ENCODE measurements around the gene ZNF226.
"Not testable (repeated sequence)": the region's sequence is repeated elsewhere in the genome, so short reads cannot be mapped to it uniquely, and the experiment has no call there.

Gene ZNF226

GRCh38 chr19:44164673-44165512 is at the start of gene ZNF226:
ZNF226 (plus strand) TSS chr19:44165100; CDS start chr19:44170081, 4,981 bp downstream.
- peak; percentile 99 for DNase-seq

GRCh38 chr19:44121162-44121561 is 43.7 kb upstream of the ZNF226 start:
- DNase-seq, result not testable (repeated sequence)

GRCh38 chr19:44131955-44132354 is 32.9 kb upstream of the ZNF226 start:
- no peak for DNase-seq

- peak; percentile 66 for DNase-seq
Measured at GRCh38 chr19:44141191-44142058, 23.5 kb upstream of the ZNF226 start, which contains the start of gene ZNF234. ZNF234 (plus strand) TSS chr19:44141554; CDS start chr19:44144633, 3,079 bp downstream.

- DNase-seq, result no peak
Measured at GRCh38 chr19:44142059-44142433, 22.9 kb upstream of the ZNF226 start.

- no peak for DNase-seq
Measured at GRCh38 chr19:44149776-44150175, 15.1 kb upstream of the ZNF226 start.

- DNase-seq, result no peak
Measured at GRCh38 chr19:44151491-44151890, 13.4 kb upstream of the ZNF226 start.

- DNase-seq, result no peak
Measured at GRCh38 chr19:44156475-44156874, 8.4 kb upstream of the ZNF226 start.

GRCh38 chr19:44163789-44164188 is 1.1 kb upstream of the ZNF226 start:
- no peak for DNase-seq

GRCh38 chr19:44164327-44164672 is 600 bp upstream of the ZNF226 start:
- DNase-seq, result no peak

GRCh38 chr19:44170660-44171059 is 5.8 kb downstream of the ZNF226 start:
- not testable (repeated sequence) for DNase-seq

GRCh38 chr19:44176590-44176989 is 11.7 kb downstream of the ZNF226 start:
- DNase-seq, result no peak

GRCh38 chr19:44180968-44181367 is 16.1 kb downstream of the ZNF226 start:
- no peak for DNase-seq

GRCh38 chr19:44182145-44182544 is 17.2 kb downstream of the ZNF226 start:
- DNase-seq, result no peak

GRCh38 chr19:44190020-44190419 is 25.1 kb downstream of the ZNF226 start:
- DNase-seq, result no peak

- no peak for DNase-seq
Measured at GRCh38 chr19:44192127-44192526, 27.2 kb downstream of the ZNF226 start.

- no peak for DNase-seq
Measured at GRCh38 chr19:44196772-44197171, 31.9 kb downstream of the ZNF226 start.

- DNase-seq, result no peak
Measured at GRCh38 chr19:44202470-44202869, 37.6 kb downstream of the ZNF226 start.

- no peak for DNase-seq
Measured at GRCh38 chr19:44202974-44203373, 38.1 kb downstream of the ZNF226 start.

- DNase-seq, result not testable (repeated sequence)
Measured at GRCh38 chr19:44203877-44204276, 39.0 kb downstream of the ZNF226 start.

- DNase-seq, result no peak
Measured at GRCh38 chr19:44204772-44205171, 39.9 kb downstream of the ZNF226 start.

- peak; percentile 94 for DNase-seq
Measured at GRCh38 chr19:44207126-44207803, 42.4 kb downstream of the ZNF226 start.

- peak; percentile 98 for DNase-seq
Measured at GRCh38 chr19:44212250-44212865, 47.5 kb downstream of the ZNF226 start, which contains the start of gene ZNF227. ZNF227 (plus strand) TSS chr19:44212532; CDS start chr19:44217793, 5,261 bp downstream.

Measured in NCI-H2171 treated with DMSO at 0.1 percent for 48 hours (cell line).